NK-92 treated with Interleukin-12 subunit alpha and Interleukin-12 subunit beta, amount 100 ng/mL, for 24 hours (cell line): ENCODE results near the gene SLC25A25.
A peak's percentile ranks its signal among the peaks of the same experiment; 100 is the strongest.
"Not testable (repeated sequence)": the region's sequence is repeated elsewhere in the genome, so short reads cannot be mapped to it uniquely, and the experiment has no call there.

Source experiments
- DNase-seq: peaks from one replicate; lab custom pipeline; 2025; lab: John Stamatoyannopoulos, UW

SLC25A25 gene

GRCh38 chr9:128124873-128125579, 57.0 kb downstream of the SLC25A25 start:
- no peak for DNase-seq

- DNase-seq = no peak
Measured at GRCh38 chr9:128125580-128126354, 57.7 kb downstream of the SLC25A25 start.

GRCh38 chr9:128127568-128127989, 59.5 kb downstream of the SLC25A25 start, which contains the start of gene PTGES2:
PTGES2 (minus strand) TSS chr9:128127729; CDS start chr9:128127717, 12 bp downstream.
- DNase-seq = peak; percentile 65

GRCh38 chr9:128127990-128128835, 60.2 kb downstream of the SLC25A25 start:
- peak; percentile 79 for DNase-seq

GRCh38 chr9:128128836-128129590, 61.0 kb downstream of the SLC25A25 start:
- no peak for DNase-seq

GRCh38 chr9:128129976-128130590, 62.1 kb downstream of the SLC25A25 start:
- DNase-seq = not testable (repeated sequence)

GRCh38 chr9:128130651-128131050, 62.6 kb downstream of the SLC25A25 start:
- not testable (repeated sequence) for DNase-seq

- DNase-seq = not testable (repeated sequence)
Measured at GRCh38 chr9:128131346-128131745, 63.3 kb downstream of the SLC25A25 start.

- DNase-seq = not testable (repeated sequence)
Measured at GRCh38 chr9:128132139-128132538, 64.1 kb downstream of the SLC25A25 start.

GRCh38 chr9:128135561-128135960, 67.5 kb downstream of the SLC25A25 start:
- not testable (repeated sequence) for DNase-seq

GRCh38 chr9:128136816-128137793, 69.1 kb downstream of the SLC25A25 start:
- DNase-seq = no peak

GRCh38 chr9:128138001-128138400, 70.0 kb downstream of the SLC25A25 start:
- no peak for DNase-seq

GRCh38 chr9:128139621-128140020, 71.6 kb downstream of the SLC25A25 start:
- DNase-seq = no peak

GRCh38 chr9:128141604-128142003, 73.6 kb downstream of the SLC25A25 start:
- DNase-seq = no peak

GRCh38 chr9:128142061-128142460, 74.0 kb downstream of the SLC25A25 start:
- DNase-seq = no peak

GRCh38 chr9:128142596-128142995, 74.6 kb downstream of the SLC25A25 start:
- DNase-seq = no peak

GRCh38 chr9:128143525-128144238, 75.7 kb downstream of the SLC25A25 start:
- no peak for DNase-seq

GRCh38 chr9:128144239-128145181, 76.5 kb downstream of the SLC25A25 start:
- no peak for DNase-seq
